Ascending aorta (tissue), 2 donors: ENCODE data around the gene CNTN2. TPM values are rescaled to one million over a fixed set of nuclear protein-coding genes. Genes with fewer than 3 reads are reported as not detected.

Experiments
- DNase-seq, 2 donors: peaks; one replicate each; pipeline ENCODE4 v3.0.0-alpha.2; 2019; ENCODE audit warnings: low spot score in 2 of 2
- H3K27ac ChIP-seq, 2 donors: fragments of 200-600 bp; sonication (generic); one replicate each; pipeline ENCODE4 v1.5.1; 2016 to 2017; ENCODE audit warnings: mild to moderate bottlenecking in 1 of 2
- H3K27me3 ChIP-seq: fragments of 200-600 bp; sonication (generic); one replicate; pipeline ENCODE4 v1.5.1; 2017
- H3K36me3 ChIP-seq, 2 donors: fragments of 200-600 bp; sonication (generic); one replicate each; pipeline ENCODE4 v1.5.1; 2016
- H3K4me1 ChIP-seq, 2 donors: fragments of 200-600 bp; sonication (generic); one replicate each; pipeline ENCODE4 v1.5.1; 2016 to 2017; ENCODE audit warnings: mild to moderate bottlenecking in 1 of 2
- H3K4me3 ChIP-seq, 2 donors: fragments of 200-600 bp; sonication (generic); one replicate each; pipeline ENCODE4 v1.5.1; 2016 to 2017; ENCODE audit warnings: mild to moderate bottlenecking in 1 of 2
- H3K9me3 ChIP-seq, 2 donors: fragments of 200-600 bp; sonication (generic); one replicate each; pipeline ENCODE4 v1.5.1; 2016
- CTCF ChIP-seq, 3 experiments: fragments of 200-600 bp in 2 of 3; fragments of 450-650 bp in 1 of 3; sonication (generic) in 2 of 3; IDR thresholded peaks; one replicate each; pipeline ENCODE4 v1.5.1; 2016 to 2019; ENCODE audit warnings: antibody characterized with exemption in 3 of 3, mild to moderate bottlenecking in 1 of 3, moderate library complexity in 1 of 3
- intact Hi-C: fragments of 100-400 bp; cut with DNase I; formaldehyde crosslinking; loops from one replicate; pipeline ENCODE4 v1.15.1; 2023
- total RNA-seq: library from RNA; depleted of rRNA; stranded (reverse); fragments of >200 nt; gene quantifications from one replicate; pipeline ENCODE4 v1.1.0, GENCODE V29; 2016

The CNTN2 gene
- total RNA-seq, 1 donor from 2014 or later: 0.32 TPM

DNA sequence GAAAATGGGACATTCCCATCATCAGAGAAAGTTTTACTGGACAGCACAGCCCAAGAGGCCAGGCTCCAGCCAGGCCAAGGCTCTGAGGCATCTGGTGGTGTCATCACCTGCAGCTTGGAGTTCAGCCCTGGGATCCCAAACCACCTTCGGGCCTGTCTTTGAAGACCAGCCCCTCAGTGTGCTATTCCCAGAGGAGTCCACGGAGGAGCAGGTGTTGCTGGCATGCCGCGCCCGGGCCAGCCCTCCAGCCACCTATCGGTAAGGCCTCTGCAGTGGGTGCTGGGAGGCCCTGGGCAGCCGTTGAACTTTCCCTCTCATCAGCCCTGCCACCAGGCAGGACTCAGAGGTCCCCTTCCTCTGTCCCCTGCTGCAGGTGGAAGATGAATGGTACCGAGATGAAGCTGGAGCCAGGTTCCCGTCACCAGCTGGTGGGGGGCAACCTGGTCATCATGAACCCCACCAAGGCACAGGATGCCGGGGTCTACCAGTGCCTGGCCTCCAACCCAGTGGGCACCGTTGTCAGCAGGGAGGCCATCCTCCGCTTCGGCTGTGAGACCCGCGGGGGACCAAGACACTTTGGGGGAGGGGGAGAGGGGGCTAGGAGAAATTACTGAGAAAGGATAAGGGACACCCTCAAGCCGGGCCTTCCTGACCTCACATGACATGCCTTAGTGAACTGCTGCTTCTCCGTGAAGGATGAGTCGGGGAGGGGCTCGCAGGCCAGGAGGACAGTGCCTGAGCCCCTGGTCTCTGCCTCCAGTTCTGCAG, 15.0 kb downstream of the CNTN2 start:
- Histone ChIP-seq H3K27me3 (no peaks in the 10 kb centered on the region), H3K36me3 (no peaks in the 10 kb centered on the region), H3K4me3 (no peak overlapping the region), H3K9me3 (no peaks in the 10 kb centered on the region), H3K27ac (no peak overlapping the region), H3K4me1 (no peaks in the 10 kb centered on the region)
- DNase-seq: no peak
- TF ChIP-seq CTCF (IDR thresholded peaks at IDR 0.05): no peak
- intact Hi-C loops: no loop called here

GRCh38 chr1:205058853-205059252, 15.8 kb downstream of the CNTN2 start:
- H3K36me3 ChIP-seq: no peaks in the 10 kb centered on the region
- intact Hi-C loops: no loop called here
- H3K9me3 ChIP-seq: no peaks in the 10 kb centered on the region
- no peak overlapping the region for H3K27ac ChIP-seq
- no peaks in the 10 kb centered on the region for H3K27me3 ChIP-seq
- no peak for TF ChIP-seq CTCF (IDR thresholded peaks at IDR 0.05)
- H3K4me3 ChIP-seq: no peak overlapping the region
- no peaks in the 10 kb centered on the region for H3K4me1 ChIP-seq
- DNase-seq: no peak

GRCh38 chr1:205059660-205060059, 16.6 kb downstream of the CNTN2 start:
- no peaks in the 10 kb centered on the region for H3K9me3 ChIP-seq
- H3K4me1 ChIP-seq: no peaks in the 10 kb centered on the region
- no peaks in the 10 kb centered on the region for H3K27me3 ChIP-seq
- no peaks in the 10 kb centered on the region for H3K36me3 ChIP-seq
- no peak overlapping the region for H3K27ac ChIP-seq
- intact Hi-C loops: no loop called here
- DNase-seq: no peak
- no peak overlapping the region for H3K4me3 ChIP-seq
- TF ChIP-seq CTCF (IDR thresholded peaks at IDR 0.05): no peak

DNA sequence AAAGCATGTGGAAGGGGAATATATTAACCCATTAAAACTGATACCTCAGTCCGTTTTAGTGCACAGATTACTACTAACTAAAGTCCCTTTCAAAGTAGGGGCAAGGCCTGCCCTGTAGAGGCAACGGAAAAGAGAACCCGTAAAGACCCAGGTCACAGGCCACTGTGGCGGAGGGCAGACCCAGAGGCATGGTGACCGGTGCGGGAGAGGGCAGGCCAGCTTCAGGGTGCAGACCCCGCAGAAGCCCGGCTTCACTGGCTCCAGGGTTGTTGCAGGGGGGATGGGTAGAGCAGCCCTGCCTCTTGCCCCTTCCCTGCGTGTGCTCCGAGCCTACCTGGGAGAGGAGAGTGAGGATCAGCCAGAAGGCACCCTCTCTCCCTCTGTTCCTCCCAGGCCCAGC, 17.7 kb downstream of the CNTN2 start:
- intact Hi-C loops: no loop called here
- TF ChIP-seq CTCF (IDR thresholded peaks at IDR 0.05): no peak

GRCh38 chr1:205061227-205061626, 18.2 kb downstream of the CNTN2 start:
- Histone ChIP-seq H3K27ac (no peak overlapping the region), H3K4me1 (no peaks in the 10 kb centered on the region), H3K27me3 (no peaks in the 10 kb centered on the region), H3K9me3 (no peaks in the 10 kb centered on the region), H3K4me3 (no peak overlapping the region), H3K36me3 (no peaks in the 10 kb centered on the region)
- no peak for TF ChIP-seq CTCF (IDR thresholded peaks at IDR 0.05)
- DNase-seq: no peak
- intact Hi-C loops: no loop called here

More for the DNA sequence above, 17.7 kb downstream of the CNTN2 start:
- Histone ChIP-seq H3K4me3 (no peak overlapping the region), H3K27me3 (no peaks in the 10 kb centered on the region), H3K4me1 (no peaks in the 10 kb centered on the region), H3K9me3 (no peaks in the 10 kb centered on the region), H3K36me3 (no peaks in the 10 kb centered on the region), H3K27ac (no peak overlapping the region)
- no peak for DNase-seq
